MM.1S (cell line): ENCODE results near the gene PXMP4.
A peak's percentile ranks its signal among the peaks of the same experiment; 100 is the strongest.

Source experiments
- DNase-seq: peaks from one replicate; pipeline ENCODE4 v3.0.0-alpha.2; 2015
- H2AFZ ChIP-seq: fragments of 300-600 bp; sonication (generic); 2 replicates; pipeline ENCODE4 v1.6.0; 2016; ENCODE audit warnings: antibody characterized with exemption, low read length
- H3F3A ChIP-seq: fragments of 300-600 bp; sonication (generic); 2 replicates; pipeline ENCODE4 v1.6.1; 2016; ENCODE audit warnings: mild to moderate bottlenecking, antibody characterized with exemption, low read length, moderate library complexity, mixed read lengths; ENCODE audit not compliant: insufficient read depth
- H3K27ac ChIP-seq: fragments of 300-600 bp; sonication (generic); 2 replicates; pipeline ENCODE4 v1.5.1; 2016; ENCODE audit warnings: mild to moderate bottlenecking, low read length
- H3K27me3 ChIP-seq: fragments of 300-600 bp; sonication (generic); replicated peaks from 2 replicates; pipeline ENCODE4 v1.6.0; 2016; ENCODE audit warnings: low read length; ENCODE audit not compliant: insufficient read depth
- H3K36me3 ChIP-seq: fragments of 300-600 bp; sonication (generic); replicated peaks from 2 replicates; pipeline ENCODE4 v1.6.1; 2016; ENCODE audit warnings: mild to moderate bottlenecking, low read length, mixed read lengths; ENCODE audit not compliant: insufficient read depth
- H3K4me1 ChIP-seq: fragments of 300-600 bp; sonication (generic); 2 replicates; pipeline ENCODE4 v1.6.1; 2016; ENCODE audit warnings: low read length, mixed read lengths
- H3K4me2 ChIP-seq: fragments of 300-600 bp; sonication (generic); 2 replicates; pipeline ENCODE4 v1.6.0; 2016; ENCODE audit warnings: low read depth, low read length
- H3K4me3 ChIP-seq: fragments of 300-600 bp; sonication (generic); 2 replicates; pipeline ENCODE4 v1.5.1; 2016; ENCODE audit warnings: low read length, mixed read lengths
- H3K79me2 ChIP-seq: fragments of 300-600 bp; sonication (generic); 2 replicates; pipeline ENCODE4 v1.6.1; 2016; ENCODE audit warnings: mixed run types, low read length, mixed read lengths
- H3K9ac ChIP-seq: fragments of 300-600 bp; sonication (generic); 2 replicates; pipeline ENCODE4 v1.6.1; 2016; ENCODE audit warnings: low read length, mixed read lengths
- H3K9me2 ChIP-seq: fragments of 300-600 bp; sonication (generic); replicated peaks from 2 replicates; pipeline ENCODE4 v1.6.1; 2016; ENCODE audit warnings: mild to moderate bottlenecking, low read length, mixed read lengths; ENCODE audit not compliant: insufficient read depth
- H3K9me3 ChIP-seq: fragments of 300-600 bp; sonication (generic); replicated peaks from 2 replicates; pipeline ENCODE4 v1.6.1; 2016; ENCODE audit warnings: mild to moderate bottlenecking, low read length, mixed read lengths; ENCODE audit not compliant: insufficient read depth
- H4K20me1 ChIP-seq: fragments of 300-600 bp; sonication (generic); 2 replicates; pipeline ENCODE4 v1.6.1; 2016; ENCODE audit warnings: mild to moderate bottlenecking, low read length, moderate library complexity, mixed read lengths; ENCODE audit not compliant: insufficient read depth
- CTCF ChIP-seq: fragments of 300-600 bp; sonication (generic); IDR thresholded peaks from 2 replicates; pipeline ENCODE4 v1.5.1; 2016; ENCODE audit warnings: antibody characterized with exemption, low read length, mixed read lengths
- EZH2 ChIP-seq: fragments of 300-600 bp; sonication (generic); optimal IDR thresholded peaks from 2 replicates; pipeline ENCODE3; 2017; ENCODE audit warnings: low read depth, mild to moderate bottlenecking, antibody characterized with exemption, low read length, mixed read lengths
- EZH2phosphoT487 ChIP-seq: fragments of 300-600 bp; sonication (generic); IDR thresholded peaks from 2 replicates; pipeline ENCODE4 v1.6.1; 2018; ENCODE audit warnings: antibody characterized with exemption, low read length

Gene PXMP4

GRCh38 chr20:33672426-33673113 lies 47.5 kb downstream of the PXMP4 start:
- H3K9ac ChIP-seq = peak overlapping the region; percentile 73; the same call in 1 of the 2 replicates
- peak; percentile 5 for DNase-seq

GRCh38 chr20:33671573-33672288 lies 48.4 kb downstream of the PXMP4 start:
- Histone ChIP-seq H3K36me3 (no peaks in the 10 kb centered on the region), H4K20me1 (no peaks in the 10 kb centered on the region), H3F3A (peaks cover 25% of the 10 kb centered on the region), H3K27me3 (no peaks in the 10 kb centered on the region), H3K9me3 (no peaks in the 10 kb centered on the region), H3K27ac (no peak overlapping the region), H2AFZ (no peak overlapping the region), H3K4me1 (peaks cover 22% of the 10 kb centered on the region), H3K4me3 (no peak overlapping the region), H3K4me2 (no peak overlapping the region), H3K79me2 (peaks cover 30% of the 10 kb centered on the region), H3K9ac (no peak overlapping the region), H3K9me2 (no peaks in the 10 kb centered on the region)
- TF ChIP-seq EZH2 (no peak), CTCF (no peak), EZH2phosphoT487 (no peak)
- peak; percentile 5 for DNase-seq

More at GRCh38 chr20:33672426-33673113, 47.5 kb downstream of the PXMP4 start:
- peaks cover 30% of the 10 kb centered on the region for H3K79me2 ChIP-seq
- H3K4me2 ChIP-seq = peak overlapping the region; percentile 99; the same call in 1 of the 2 replicates
- peak overlapping the region; percentile 91 for H3K4me3 ChIP-seq
- H3K27ac ChIP-seq = no peak overlapping the region
- H2AFZ ChIP-seq = no peak overlapping the region
- no peaks in the 10 kb centered on the region for H3K9me2 ChIP-seq
- peaks cover 17% of the 10 kb centered on the region; the same call in 1 of the 2 replicates for H3F3A ChIP-seq
- no peaks in the 10 kb centered on the region for H4K20me1 ChIP-seq
- H3K36me3 ChIP-seq = no peaks in the 10 kb centered on the region
- peaks cover 22% of the 10 kb centered on the region for H3K4me1 ChIP-seq
- TF ChIP-seq CTCF (no peak), EZH2phosphoT487 (no peak), EZH2 (no peak)
- no peaks in the 10 kb centered on the region for H3K27me3 ChIP-seq
- H3K9me3 ChIP-seq = no peaks in the 10 kb centered on the region

- H3K4me2 ChIP-seq = no peak overlapping the region
- H3K36me3 ChIP-seq = no peaks in the 10 kb centered on the region
- peak; percentile 3 for DNase-seq
- H3K4me3 ChIP-seq = no peak overlapping the region
- H3F3A ChIP-seq = peaks cover 26% of the 10 kb centered on the region
- no peak overlapping the region for H3K27ac ChIP-seq
- peaks cover 28% of the 10 kb centered on the region for H3K4me1 ChIP-seq
- no peak for TF ChIP-seq EZH2phosphoT487
- no peak for TF ChIP-seq CTCF
- no peak for TF ChIP-seq EZH2
- no peak overlapping the region for H3K9ac ChIP-seq
- no peaks in the 10 kb centered on the region for H3K27me3 ChIP-seq
- H2AFZ ChIP-seq = no peak overlapping the region
- no peaks in the 10 kb centered on the region for H4K20me1 ChIP-seq
- no peaks in the 10 kb centered on the region for H3K9me3 ChIP-seq
- no peaks in the 10 kb centered on the region for H3K9me2 ChIP-seq
- peaks cover 30% of the 10 kb centered on the region for H3K79me2 ChIP-seq
Observed at GRCh38 chr20:33670715-33671499, 49.2 kb downstream of the PXMP4 start.
